CD4-positive, alpha-beta T cell treated with Interleukin-6 for 4 hours (primary cell): ENCODE data around the gene EIF4E1B.
"Not testable (repeated sequence)": the region's sequence is repeated elsewhere in the genome, so short reads cannot be mapped to it uniquely, and the experiment has no call there.

Source experiments
- DNase-seq: peaks from one replicate; pipeline ENCODE4 v3.0.0-alpha.2; 2020; ENCODE audit warnings: mixed read lengths

Gene EIF4E1B

GRCh38 chr5:176629853-176630680, at the start of gene EIF4E1B, which contains the start of gene SNCB:
TSS of gene EIF4E1B (plus strand) at chr5:176630675. CDS start at chr5:176642788, 12,113 bp downstream.
TSS of gene SNCB (minus strand) at chr5:176630534. CDS start at chr5:176629654, 880 bp downstream.
- DNase-seq, result peak; percentile 47

DNA sequence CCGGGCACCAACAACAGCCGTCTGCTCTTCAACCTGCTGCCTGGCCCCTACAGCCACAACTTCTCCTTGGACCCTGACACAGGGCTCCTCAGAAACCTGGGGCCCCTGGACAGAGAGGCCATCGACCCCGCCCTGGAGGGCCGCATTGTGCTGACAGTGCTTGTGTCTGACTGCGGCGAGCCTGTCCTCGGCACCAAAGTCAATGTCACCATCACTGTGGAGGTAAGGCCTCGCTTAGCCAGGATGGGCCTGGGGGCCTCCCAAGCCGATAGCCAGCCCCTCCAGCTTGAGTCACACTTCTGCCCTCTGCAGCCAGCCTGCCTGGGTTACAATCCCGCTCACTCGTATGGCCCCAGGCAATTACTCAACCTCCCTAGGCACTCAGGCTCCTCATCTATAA, 49.1 kb upstream of the EIF4E1B start:
- DNase-seq, result no peak

DNA sequence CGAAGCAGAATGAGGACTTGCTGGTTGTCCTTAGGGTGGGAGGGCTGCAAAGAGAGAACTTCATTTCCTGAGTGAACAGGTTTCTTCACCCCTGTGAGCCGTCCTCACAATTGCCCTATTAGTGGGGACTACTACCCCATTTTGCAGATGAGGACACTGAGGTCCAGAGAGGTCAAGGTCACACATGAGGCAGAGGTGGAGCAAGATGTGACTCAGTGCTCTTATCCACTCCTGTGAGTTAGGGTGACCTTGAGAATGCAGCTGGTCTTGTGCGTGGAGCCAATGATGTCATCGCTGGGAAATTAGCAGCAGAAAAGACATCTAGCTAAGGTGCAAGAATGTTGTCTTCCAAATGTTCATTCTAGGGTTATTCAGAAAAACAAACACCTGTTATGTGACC, 47.4 kb upstream of the EIF4E1B start:
- no peak for DNase-seq

DNA sequence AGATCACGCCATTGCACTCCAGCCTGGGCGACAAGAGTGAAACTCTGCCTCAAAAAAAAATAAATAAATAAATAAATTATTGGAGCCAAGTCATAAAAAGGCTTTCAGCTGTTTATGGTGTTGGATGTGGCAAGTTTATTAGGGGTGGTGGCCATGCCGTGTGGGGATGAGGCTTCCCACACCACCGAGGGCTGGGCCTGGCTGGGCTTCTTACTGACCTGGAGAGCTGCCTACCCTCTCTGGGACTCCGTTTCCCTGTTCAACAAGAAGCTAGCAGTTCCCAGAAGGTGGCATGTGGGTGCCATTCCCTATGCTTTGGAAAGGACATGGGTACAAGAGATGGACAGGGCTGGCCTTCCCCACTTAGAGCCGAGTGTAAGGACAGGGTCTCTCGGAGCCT, 43.1 kb upstream of the EIF4E1B start:
- no peak for DNase-seq

DNA sequence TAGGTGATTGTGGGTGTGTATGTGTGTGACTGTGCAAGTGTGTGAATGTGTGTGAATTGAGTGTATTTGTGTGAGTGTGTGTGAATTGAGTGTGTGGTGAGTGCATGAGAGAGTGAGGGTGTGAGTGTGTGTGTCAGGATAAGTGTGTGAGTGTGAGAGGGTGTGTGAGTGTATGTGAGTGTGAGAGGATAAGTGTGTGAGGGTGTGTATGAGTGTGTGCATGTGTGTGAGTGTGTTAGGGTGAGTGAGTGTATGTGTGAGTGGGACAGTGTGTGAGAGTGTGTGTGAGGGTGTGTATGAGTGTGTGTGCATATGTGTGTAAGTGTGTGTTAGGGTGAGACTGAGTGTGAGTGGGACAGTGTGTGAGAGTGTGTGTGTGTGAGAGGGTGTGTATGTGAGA, 42.2 kb upstream of the EIF4E1B start:
- no peak for DNase-seq

DNA sequence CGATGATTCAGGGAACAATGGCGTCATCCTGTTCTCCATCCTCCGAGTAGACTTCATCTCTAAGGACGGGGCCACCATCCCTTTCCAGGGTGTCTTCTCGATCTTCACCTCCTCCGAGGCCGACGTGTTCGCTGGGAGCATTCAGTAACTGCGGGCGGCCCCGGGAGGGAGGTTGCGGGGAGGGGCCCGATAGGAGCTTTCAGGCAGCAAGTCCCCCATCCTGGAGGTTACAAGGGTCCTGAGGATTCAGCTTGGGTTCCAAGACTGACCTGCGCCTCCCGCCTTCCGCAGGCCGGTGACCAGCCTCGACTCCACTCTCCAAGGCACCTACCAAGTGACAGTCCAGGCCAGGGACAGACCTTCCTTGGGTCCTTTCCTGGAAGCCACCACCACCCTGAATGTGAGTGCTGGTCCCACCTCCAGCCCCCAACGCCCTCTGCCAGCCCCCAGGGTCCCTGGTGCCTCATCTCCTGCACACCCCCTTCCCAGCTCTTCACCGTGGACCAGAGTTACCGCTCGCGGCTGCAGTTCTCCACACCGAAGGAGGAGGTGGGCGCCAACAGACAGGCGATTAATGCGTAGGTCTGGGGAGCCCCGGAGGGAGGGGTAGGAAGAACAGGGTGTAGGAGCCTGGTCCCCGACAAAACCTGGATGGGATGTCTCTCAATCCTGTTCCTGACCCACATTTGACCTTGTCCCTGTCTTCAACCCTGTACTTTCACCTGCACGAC, 41.3 kb upstream of the EIF4E1B start:
- DNase-seq, result no peak

- DNase-seq, result no peak
These were observed 40.3 kb upstream of the EIF4E1B start for GRCh38 chr5:176590035-176590717.

GRCh38 chr5:176591667-176592066, 38.8 kb upstream of the EIF4E1B start:
- not testable (repeated sequence) for DNase-seq

DNA sequence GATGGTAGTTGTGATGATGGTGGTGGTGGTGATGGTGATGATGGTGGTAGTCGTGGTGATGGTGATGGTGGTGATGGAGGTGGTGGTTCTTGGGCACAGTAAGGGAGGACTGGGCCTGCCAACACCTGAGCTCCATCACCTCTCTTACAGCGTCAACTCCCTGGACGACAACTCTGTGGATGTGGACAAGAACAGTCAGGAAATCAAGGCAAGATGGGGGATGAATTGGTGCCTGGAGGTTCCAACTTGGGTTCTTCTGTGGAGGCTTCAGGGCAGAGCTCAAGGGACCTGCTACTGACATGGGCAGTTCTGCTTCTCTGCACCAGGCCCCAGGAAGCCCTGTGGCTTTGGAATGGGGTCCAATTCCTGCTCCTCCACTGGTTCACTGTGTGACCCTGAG, 37.9 kb upstream of the EIF4E1B start:
- no peak for DNase-seq

GRCh38 chr5:176593273-176593869, 37.1 kb upstream of the EIF4E1B start:
- DNase-seq, result no peak

DNA sequence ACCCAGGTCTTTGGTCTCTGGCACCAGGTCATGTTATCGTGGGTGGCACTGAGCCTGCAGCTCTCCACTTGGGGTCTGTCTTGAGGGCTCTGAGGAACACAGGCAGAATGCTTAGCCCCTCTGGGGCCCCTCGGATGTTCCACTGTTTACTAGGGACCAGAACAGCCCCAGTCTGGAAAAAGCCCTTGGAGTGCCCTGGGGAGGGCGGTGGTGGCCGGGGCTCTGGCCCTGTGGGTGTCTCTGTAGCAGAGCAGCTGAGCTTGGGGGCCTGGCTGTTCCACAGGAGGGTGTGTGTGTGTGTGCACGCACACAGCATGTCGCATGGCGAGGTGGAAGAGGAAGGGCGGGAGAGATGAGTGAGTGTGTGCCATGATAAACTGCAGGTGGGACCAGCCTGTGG, 35.9 kb upstream of the EIF4E1B start:
- no peak for DNase-seq

DNA sequence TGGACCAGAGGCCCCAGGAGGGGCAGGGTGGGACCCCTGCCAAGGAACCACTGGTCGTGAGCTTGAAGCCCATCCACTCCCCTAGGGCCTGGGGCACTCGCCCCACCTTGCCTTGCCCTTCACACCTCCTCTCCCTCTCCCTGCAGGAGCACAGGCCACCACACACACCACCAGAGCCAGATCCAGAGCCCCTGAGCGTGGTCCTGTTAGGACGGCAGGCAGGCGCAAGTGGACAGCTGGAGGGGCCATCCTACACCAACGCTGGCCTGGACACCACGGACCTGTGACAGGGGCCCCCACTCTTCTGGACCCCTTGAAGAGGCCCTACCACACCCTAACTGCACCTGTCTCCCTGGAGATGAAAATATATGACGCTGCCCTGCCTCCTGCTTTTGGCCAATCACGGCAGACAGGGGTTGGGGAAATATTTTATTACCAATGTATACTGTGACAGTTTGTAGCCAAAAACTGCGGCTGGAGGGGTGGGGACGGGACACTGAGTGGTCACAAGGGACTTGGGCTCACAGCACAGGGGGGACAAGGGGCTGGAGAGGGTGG, 35.0 kb upstream of the EIF4E1B start:
- DNase-seq, result no peak

GRCh38 chr5:176596069-176596644, 34.3 kb upstream of the EIF4E1B start:
- no peak for DNase-seq

- DNase-seq, result peak; percentile 78
These were observed 33.6 kb upstream of the EIF4E1B start for GRCh38 chr5:176596689-176597416.

DNA sequence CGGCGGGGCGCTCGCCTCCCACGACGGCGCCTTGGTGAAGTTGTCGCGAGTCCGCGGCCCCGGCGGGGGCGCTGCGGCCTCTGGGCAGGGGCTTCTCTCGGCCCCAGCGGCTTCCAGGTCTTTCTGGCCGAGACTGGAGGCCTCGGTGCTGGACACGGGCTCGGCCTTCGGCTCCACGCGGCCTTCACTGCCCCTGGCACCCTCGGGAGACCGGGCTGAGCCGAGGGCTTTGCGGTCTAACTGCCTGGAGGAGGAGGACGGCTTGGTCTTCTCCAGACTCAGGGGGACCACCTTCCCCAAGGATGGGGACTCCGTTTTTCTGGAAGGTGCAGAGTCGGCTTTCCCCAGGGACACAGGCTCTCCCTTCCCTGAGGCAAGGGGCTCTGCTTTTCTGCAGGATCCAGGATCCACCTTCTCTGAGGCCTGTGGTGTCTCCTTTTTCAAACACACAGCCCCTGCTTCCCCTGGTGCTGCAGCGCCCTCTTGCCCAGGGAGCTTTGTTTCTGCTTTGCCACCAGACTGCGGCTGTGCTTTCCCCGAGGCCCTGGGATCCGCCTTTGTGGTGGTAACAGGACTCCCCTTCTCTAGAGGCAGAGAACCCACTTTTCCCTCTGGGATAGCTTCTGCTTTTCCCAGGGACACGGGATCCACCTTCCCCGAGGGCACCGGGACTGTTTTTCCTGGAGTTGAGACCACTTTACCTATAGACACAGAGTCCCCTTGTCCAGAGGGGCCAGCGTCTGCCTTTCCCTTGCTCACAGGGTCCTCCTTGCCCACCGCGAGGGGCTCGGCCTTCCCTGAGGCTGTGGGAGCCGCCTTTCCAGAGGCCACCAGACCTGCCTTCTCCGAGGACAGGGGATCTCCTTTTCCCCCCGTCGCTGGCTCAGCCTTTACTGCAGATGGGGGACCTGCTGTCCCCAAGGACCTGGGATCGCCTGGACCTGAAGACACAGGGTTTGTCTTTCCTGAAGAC, 32.8 kb upstream of the EIF4E1B start:
- no peak for DNase-seq

GRCh38 chr5:176599749-176600430, 30.6 kb upstream of the EIF4E1B start:
- DNase-seq, result not testable (repeated sequence)

DNA sequence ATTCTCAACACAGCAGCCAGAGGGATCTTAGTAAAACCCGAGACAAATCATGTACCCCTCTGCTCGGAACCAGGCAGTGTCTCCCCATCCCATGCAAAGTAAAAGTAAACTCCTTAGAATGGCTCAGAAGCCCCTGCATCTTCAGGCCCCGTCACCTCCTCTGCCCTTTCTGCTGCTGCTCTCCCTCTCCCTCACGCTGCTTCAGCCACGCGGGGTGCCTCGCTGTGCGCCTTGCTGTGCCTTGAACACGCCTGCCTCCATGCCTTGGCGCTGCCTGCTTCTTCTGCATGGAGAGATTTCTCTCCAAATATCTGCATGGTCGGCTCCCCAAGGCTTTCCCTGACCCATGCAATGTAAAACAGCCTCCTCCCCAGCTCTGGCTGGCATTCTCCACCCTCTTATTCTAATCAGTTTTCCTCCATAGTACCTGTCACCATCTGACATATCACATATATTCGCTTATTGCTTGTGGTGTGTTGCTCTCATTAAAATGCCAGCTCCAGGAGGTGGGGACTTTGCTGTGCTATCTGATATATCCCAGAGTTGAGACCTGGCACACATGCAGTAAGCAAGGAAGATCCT, 28.5 kb upstream of the EIF4E1B start:
- no peak for DNase-seq

GRCh38 chr5:176603091-176603490, 27.4 kb upstream of the EIF4E1B start:
- no peak for DNase-seq

DNA sequence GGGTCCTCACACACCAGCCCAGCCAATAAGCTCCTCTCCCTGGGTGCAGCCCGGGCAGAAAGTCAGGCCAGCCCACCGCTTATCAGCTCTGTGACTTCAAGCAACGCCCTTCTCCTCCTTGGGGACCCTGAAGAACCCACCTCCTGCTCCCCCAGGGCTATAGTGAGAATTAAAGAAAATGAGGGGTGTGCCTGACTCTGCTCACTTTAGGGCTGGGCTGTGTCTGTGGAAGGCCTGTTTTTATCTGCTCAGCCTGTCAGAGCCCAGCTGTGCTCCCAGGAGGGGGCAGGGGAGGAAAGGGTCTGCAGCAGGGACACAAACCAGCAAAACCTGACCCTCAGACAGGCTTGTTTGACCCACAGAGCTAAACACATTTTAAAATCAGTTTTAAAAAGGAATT, 24.4 kb upstream of the EIF4E1B start:
- no peak for DNase-seq
